Right lobe of liver (tissue), 6 donors: ENCODE data around the gene AAR2. TPM values are rescaled to one million over a fixed set of nuclear protein-coding genes. Genes with fewer than 3 reads are reported as not detected.

Source experiments
- ATAC-seq, 4 donors: fragments of 200-7000 bp; cut with Tn5 transposase; one replicate each; pipeline ENCODE4 v1.9.1; 2020; ENCODE audit warnings: mild to moderate bottlenecking in 4 of 4, moderate library complexity in 4 of 4
- DNase-seq, 3 donors: peaks; one replicate each; pipeline ENCODE4 v3.0.0-alpha.2; 2020
- H3K27ac ChIP-seq, 3 donors: fragments of 200-600 bp; one replicate each; pipeline ENCODE4 v1.8.0; 2022
- H3K27me3 ChIP-seq, 2 donors: fragments of 200-600 bp; one replicate each; pipeline ENCODE4 v1.8.0; 2022
- H3K36me3 ChIP-seq, 4 donors: fragments of 200-600 bp; sonication (generic) in 1 of 4; one replicate each; pipeline versions ENCODE4 v1.5.1 to v1.8.0; 2017 to 2022; ENCODE audit warnings: control low read depth in 1 of 4
- H3K4me1 ChIP-seq, 4 donors: fragments of 200-600 bp; sonication (generic) in 1 of 4; one replicate each; pipeline versions ENCODE4 v1.5.1 to v1.8.0; 2017 to 2022; ENCODE audit warnings: control low read depth in 1 of 4
- H3K4me3 ChIP-seq, 3 donors: fragments of 200-600 bp; one replicate each; pipeline ENCODE4 v1.8.0; 2022
- H3K9me3 ChIP-seq, 4 donors: fragments of 200-600 bp; sonication (generic) in 1 of 4; one replicate each; pipeline versions ENCODE4 v1.5.1 to v1.8.0; 2017 to 2022; ENCODE audit warnings: control low read depth in 1 of 4
- CTCF ChIP-seq, 4 donors: fragments of 200-600 bp in 3 of 4; fragments of 450-650 bp in 1 of 4; IDR thresholded peaks; one replicate each; pipeline versions ENCODE4 v1.5.1 to v1.8.0; 2016 to 2022; ENCODE audit warnings: antibody characterized with exemption in 4 of 4, mild to moderate bottlenecking in 2 of 4
- POLR2A ChIP-seq: fragments of 450-650 bp; IDR thresholded peaks from one replicate; pipeline ENCODE4 v1.6.1; 2017; ENCODE audit warnings: antibody characterized with exemption, mild to moderate bottlenecking
- WGBS: methylation state at CpG from one replicate; pipeline ENCODE4 v1.1.6; 2018; ENCODE audit warnings: low coverage, low lambda C conversion rate; ENCODE audit not compliant: insufficient coverage; ENCODE audit errors: missing lambda C conversion rate; 5-methylcytosine and 5-hydroxymethylcytosine counted together
- intact Hi-C, 2 donors: fragments of 100-400 bp; cut with DNase I; formaldehyde crosslinking; loops; one replicate each; pipeline versions ENCODE4 v1.11.2 to v1.14.1; 2022
- total RNA-seq, 6 experiments: library from RNA; depleted of rRNA in 2 of 6; stranded (reverse); fragments of >200 nt in 2 of 6; fragmentation: NEBNext Ultra II Directional in 3 of 6; extraction: Animal tissue kit (Norgen Biotek cat#: 25700) in 3 of 6; gene quantifications; one replicate each; pipeline versions ENCODE4 v1.1.0 to v1.2.4, GENCODE V29; 2016 to 2023
- donor health status: DM: no; HTN: yes; CAD: no.
- donor health status: DM: no; HTN: no; CAD: no.
- donor health status: DM: no; HTN: no; CAD: no.
- donor health status: DM: no; HTN: yes; CAD: no.
- donor health status: DM: no; HTN: yes; CAD: no.

Gene AAR2
- total RNA-seq, 6 experiments from 2014 or later: 11.8 to 16.7 (median 13.5) TPM

GRCh38 chr20:36199345-36200257, 36.7 kb upstream of the AAR2 start:
- Histone ChIP-seq H3K4me1 (peaks cover 0 to 5% (median 0%) of the 10 kb centered on the region in 4 donors), H3K4me3 (no peak overlapping the region), H3K36me3 (no peaks in the 10 kb centered on the region), H3K27ac (no peak overlapping the region), H3K9me3 (no peaks in the 10 kb centered on the region), H3K27me3 (no peaks in the 10 kb centered on the region)
- intact Hi-C loops: loop anchor here in 1 of 2 donors (5.0 kb wide), 1 partner anchor 42 kb away; no protein-coding TSS in a partner anchor
- peak; percentile 89 to 93 (median 91) for ATAC-seq
- TF ChIP-seq CTCF (IDR thresholded peaks at IDR 0.05) (peak; percentile 82 to 96 (median 88)), POLR2A (no peak)
- peak; percentile 55 to 78 (median 70) for DNase-seq
- 0% methylated on average over 2 of the region's 6 CpGs for WGBS

- H3K9me3 ChIP-seq: no peaks in the 10 kb centered on the region
- no CpG with 5 or more reads among the region's 1 CpG for WGBS
- H3K4me3 ChIP-seq: no peak overlapping the region
- intact Hi-C loops: no loop called here
- no peak for TF ChIP-seq POLR2A
- no peak for TF ChIP-seq CTCF (IDR thresholded peaks at IDR 0.05)
- DNase-seq (no peak), ATAC-seq (no peak)
- H3K27me3 ChIP-seq: no peaks in the 10 kb centered on the region
- H3K36me3 ChIP-seq: no peaks in the 10 kb centered on the region
- no peak overlapping the region for H3K27ac ChIP-seq
- H3K4me1 ChIP-seq: peaks cover 0 to 5% (median 0%) of the 10 kb centered on the region in 4 donors
These were observed 35.8 kb upstream of the AAR2 start for GRCh38 chr20:36200451-36200850.

GRCh38 chr20:36201198-36201597, 35.1 kb upstream of the AAR2 start:
- WGBS: 100% methylated on average over 1 of the region's 4 CpGs
- no peak for DNase-seq
- H3K27me3 ChIP-seq: no peaks in the 10 kb centered on the region
- H3K4me3 ChIP-seq: no peak overlapping the region
- TF ChIP-seq CTCF (IDR thresholded peaks at IDR 0.05): no peak
- H3K36me3 ChIP-seq: no peaks in the 10 kb centered on the region
- no peak overlapping the region for H3K27ac ChIP-seq
- H3K4me1 ChIP-seq: peaks cover 0 to 5% (median 0%) of the 10 kb centered on the region in 4 donors
- intact Hi-C loops: no loop called here
- ATAC-seq: no peak
- H3K9me3 ChIP-seq: no peaks in the 10 kb centered on the region

- TF ChIP-seq POLR2A (no peak), CTCF (IDR thresholded peaks at IDR 0.05) (peak; percentile 89 to 98 (median 96))
- ATAC-seq: peak; percentile 74 to 86 (median 83)
- Histone ChIP-seq H3K4me1 (peaks cover 0 to 5% (median 0%) of the 10 kb centered on the region in 4 donors), H3K9me3 (no peaks in the 10 kb centered on the region), H3K4me3 (no peak overlapping the region), H3K27me3 (no peaks in the 10 kb centered on the region), H3K36me3 (no peaks in the 10 kb centered on the region), H3K27ac (no peak overlapping the region)
- DNase-seq: peak; percentile 67 to 75 (median 73)
- intact Hi-C loops: no loop called here
- 17% methylated on average over 15 of the region's 18 CpGs for WGBS
These were observed 33.4 kb upstream of the AAR2 start for GRCh38 chr20:36202891-36203338.
